Measurements from ENCODE around the gene HAUS5.

- TF ChIP-seq, protein P1, sequence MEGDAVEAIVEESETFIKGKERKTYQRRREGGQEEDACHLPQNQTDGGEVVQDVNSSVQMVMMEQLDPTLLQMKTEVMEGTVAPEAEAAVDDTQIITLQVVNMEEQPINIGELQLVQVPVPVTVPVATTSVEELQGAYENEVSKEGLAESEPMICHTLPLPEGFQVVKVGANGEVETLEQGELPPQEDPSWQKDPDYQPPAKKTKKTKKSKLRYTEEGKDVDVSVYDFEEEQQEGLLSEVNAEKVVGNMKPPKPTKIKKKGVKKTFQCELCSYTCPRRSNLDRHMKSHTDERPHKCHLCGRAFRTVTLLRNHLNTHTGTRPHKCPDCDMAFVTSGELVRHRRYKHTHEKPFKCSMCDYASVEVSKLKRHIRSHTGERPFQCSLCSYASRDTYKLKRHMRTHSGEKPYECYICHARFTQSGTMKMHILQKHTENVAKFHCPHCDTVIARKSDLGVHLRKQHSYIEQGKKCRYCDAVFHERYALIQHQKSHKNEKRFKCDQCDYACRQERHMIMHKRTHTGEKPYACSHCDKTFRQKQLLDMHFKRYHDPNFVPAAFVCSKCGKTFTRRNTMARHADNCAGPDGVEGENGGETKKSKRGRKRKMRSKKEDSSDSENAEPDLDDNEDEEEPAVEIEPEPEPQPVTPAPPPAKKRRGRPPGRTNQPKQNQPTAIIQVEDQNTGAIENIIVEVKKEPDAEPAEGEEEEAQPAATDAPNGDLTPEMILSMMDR (IDR thresholded peaks at IDR 0.05) = no peak
- TF ChIP-seq ZFX (IDR thresholded peaks at IDR 0.05; ENCODE audit: borderline replicate concordance) = no peak
Measured at GRCh38 chr19:35590875-35591274, 21.7 kb upstream of the HAUS5 start.

All from 22Rv1 (cell line).